HS-27A (cell line): ENCODE results near the gene NRL.
"Not testable (repeated sequence)": the region's sequence is repeated elsewhere in the genome, so short reads cannot be mapped to it uniquely, and the experiment has no call there.

Experiments
- DNase-seq: peaks from one replicate; pipeline ENCODE4 v3.0.0-alpha.2; 2012; ENCODE audit warnings: low read depth, missing footprints

Gene NRL

DNA sequence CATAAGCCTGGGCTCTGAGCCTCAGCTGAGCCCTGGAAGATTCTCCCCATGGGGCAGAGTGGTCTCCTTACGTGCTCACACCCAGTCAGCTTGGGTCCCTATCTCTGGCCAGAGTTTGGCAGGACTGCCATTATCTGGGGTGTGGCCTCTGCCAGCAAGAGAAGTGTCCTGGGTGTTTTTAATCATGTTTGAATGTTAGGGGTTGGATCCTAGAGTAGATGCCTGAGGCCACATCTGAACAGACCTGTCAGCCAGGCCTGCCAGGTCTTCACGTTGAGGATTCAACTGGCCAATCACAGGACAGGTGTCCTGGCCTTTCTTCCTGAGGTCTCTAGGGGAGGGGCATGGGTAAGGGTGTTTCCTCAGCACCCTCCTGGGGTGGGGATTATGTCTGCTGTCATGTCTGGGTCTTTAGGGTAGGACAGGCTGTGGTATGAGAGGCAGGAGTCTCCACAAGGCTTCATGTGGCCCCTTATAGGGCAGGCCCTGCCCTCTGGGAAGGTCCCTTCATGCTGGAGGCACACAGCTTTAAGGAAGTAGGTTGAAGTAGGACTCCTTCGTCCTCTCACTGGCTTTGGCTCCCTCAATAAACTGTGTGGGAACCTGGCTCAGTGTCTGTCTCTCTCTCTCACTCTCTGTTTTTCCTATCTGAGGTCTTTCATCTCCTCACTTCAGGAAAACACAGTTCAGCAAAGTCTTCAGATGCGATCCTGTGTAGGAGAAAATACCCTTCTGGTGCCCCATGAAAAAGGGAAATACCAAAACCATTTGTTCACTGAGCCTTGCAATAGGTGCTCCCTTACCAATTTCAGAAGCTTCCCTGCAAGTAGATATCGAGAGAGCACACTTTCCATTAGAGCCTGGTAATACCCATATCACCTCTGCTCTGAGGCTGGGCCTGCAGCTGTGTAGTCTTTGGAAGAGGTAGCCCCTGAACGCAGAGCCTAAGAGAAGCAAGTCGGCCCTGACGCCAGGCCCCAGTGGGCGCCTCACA lies 9.0 kb upstream of the NRL start:
- no peak for DNase-seq

DNA sequence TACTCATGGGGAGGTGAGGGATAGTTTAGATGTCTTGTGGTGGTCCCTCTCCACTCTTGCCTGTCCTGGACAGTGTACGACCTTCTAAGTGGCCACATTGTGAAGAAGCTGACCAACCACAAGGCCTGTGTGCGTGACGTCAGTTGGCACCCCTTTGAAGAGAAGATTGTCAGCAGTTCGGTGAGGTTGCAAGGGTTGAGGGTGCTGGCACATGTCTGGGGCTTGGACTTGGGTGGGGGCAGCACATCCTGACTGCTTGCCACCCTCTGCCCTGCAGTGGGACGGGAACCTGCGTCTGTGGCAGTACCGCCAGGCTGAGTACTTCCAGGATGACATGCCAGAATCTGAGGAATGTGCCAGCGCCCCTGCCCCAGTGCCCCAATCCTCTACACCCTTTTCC lies 8.1 kb upstream of the NRL start:
- DNase-seq: no peak

- DNase-seq: no peak
These were observed 7.7 kb upstream of the NRL start for GRCh38 chr14:24122416-24122815.

GRCh38 chr14:24121210-24121609 lies 6.5 kb upstream of the NRL start:
- no peak for DNase-seq

- DNase-seq: no peak
These were observed 4.9 kb upstream of the NRL start for GRCh38 chr14:24119691-24120090.

DNA sequence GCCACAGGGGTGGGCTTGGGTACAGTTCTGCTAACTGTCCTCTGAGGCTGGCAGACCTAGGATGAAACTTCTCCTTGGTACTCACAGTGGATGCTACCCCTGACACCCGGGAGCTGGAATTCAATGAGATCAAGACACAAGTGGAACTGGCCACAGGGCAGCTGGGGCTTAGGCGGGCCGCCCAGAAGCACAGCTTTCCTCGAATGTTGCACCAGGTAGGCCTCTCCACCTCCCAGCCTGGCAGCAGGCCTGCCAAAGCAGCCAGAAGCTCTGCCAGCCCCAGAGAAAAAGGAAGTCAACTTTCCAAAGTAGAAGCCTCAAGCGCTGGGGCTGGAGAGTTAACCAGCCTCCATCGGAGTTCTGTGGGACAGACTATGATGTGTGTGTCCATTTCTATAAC lies 2.4 kb upstream of the NRL start:
- DNase-seq: no peak

DNA sequence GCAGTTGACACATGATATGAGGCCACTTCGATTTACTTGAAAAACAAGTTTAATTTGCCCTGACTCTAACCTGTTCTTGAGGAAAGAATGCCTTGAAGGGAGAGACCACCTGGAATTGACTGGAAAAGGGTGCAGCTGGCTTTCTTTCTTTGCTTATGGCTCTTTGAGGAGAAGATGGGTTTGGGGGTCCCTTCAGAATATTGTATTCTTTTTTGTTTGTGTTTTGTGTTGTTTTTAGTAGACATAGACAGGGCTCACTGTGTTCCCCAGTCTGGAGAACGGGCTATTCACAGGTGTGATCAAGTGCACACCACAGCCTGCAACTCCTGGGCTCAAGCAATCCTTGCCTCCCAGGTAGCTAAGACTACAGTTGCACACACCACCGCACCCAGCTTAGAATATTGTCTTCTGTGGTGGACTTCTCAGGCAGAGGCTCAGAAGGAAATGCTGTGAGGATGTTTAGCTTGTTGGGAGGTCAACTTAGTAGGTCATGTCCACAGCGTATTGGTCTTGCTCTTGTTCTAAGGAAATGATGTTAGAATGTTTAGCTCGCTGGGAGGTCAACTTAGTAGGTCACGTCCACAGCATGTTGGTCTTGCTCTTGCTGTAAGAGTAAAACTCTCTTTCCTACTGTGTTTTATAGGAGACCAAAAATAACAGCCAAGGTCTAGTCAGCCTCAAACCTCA lies 1.5 kb upstream of the NRL start:
- DNase-seq: no peak

DNA sequence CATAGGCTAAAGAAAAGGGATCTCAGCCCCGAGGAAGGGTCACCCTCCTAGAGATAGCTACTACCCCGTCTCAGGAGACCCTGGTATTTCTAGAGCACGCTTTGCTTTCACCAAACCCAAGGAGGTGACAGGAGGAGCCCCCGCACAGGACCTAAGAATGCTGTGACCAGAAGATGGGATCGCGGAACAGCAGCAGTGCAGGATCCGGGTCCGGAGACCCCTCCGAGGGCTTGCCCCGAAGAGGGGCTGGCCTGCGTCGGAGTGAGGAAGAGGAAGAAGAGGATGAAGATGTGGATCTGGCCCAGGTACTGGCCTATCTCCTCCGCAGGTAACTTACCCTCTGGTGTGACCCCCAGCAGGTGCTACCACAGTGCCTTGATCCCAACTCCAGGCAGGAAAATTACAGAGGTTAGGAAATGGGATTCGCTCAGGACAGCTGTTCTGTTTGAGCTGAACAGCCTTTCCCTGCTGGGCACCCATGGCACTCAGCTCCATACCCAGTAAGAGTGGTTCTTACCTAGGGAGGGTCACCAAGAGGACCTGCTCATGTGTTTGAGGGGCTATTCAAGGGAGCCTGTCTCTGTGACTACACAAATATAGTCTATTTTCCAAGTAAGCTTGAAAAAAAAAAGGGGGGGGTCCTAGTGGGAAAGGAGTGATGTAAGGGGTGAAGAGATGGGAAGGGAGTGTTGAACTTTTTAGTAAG lies 826 bp upstream of the NRL start:
- DNase-seq: no peak

DNA sequence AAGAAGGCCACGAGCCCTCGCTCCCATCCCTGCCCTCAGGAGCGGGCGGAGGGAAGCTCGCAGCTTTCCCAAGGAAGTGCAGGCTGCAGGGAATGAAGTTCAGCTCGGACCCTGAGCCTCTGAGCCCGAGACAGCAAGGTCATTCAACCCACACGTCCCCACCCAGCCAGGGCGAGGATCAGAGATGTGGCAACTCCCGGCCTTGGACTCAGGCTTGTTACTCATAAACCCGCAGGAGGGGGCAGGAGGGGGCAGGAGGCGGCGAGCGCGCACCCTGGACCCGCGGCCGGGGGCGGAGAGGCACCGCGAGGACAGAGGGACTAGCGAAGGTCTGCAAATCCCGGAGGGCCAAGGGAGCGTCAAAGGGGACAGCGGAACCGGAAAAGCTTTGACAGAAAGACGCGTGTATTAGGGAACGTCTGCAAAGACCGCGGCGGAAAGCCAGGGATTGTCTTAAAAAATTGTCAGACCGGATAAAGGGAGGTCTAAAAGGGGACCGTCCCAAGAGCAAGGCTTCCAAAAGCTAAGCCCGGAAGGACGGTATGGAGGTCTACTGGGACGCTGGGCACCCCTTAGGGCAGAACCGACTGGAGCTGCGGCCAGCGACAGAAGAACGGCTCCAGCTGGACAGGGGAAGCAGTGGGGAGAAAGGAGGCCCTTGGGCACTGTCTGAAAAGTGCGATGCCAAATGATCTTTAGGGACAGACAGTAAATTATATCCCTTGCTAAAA lies 783 bp downstream of the NRL start:
- DNase-seq: peak; percentile 92

GRCh38 chr14:24113379-24113800 lies 1.4 kb downstream of the NRL start:
- DNase-seq: no peak

GRCh38 chr14:24110523-24110922 lies 4.2 kb downstream of the NRL start:
- DNase-seq: no peak

GRCh38 chr14:24110060-24110459 lies 4.7 kb downstream of the NRL start:
- no peak for DNase-seq

- DNase-seq: no peak
These were observed 6.3 kb downstream of the NRL start for GRCh38 chr14:24108336-24108874.

DNA sequence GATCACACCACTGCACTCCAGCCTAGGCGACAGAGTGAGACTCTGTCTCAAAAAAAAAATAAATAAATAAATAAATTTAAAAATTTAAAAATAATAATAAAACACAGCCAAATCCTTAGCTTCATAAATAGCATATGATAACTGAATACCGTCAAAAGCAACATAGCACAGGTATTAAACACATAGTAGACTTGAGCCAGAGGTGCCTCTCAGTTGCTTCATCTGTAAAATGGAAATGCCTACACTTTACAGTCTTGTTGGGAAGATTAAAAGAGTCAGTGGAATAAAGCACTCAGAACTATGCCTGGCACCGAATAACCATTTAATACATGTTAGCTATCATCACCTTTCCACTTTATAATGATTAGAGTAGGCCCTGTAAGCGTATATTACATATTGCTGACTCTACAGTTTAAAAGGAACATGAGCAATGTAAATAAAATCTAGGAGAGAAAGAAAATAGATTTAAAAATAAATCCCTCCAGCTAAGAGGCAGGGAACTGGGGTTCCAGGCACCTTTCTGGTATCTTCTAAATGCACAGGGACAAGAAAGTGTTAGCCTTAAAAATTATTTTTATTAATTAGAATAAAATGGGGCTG lies 8.0 kb downstream of the NRL start:
- no peak for DNase-seq

GRCh38 chr14:24105609-24106239 lies 9.0 kb downstream of the NRL start:
- DNase-seq: not testable (repeated sequence)

GRCh38 chr14:24103451-24103850 lies 11.3 kb downstream of the NRL start:
- DNase-seq: no peak

DNA sequence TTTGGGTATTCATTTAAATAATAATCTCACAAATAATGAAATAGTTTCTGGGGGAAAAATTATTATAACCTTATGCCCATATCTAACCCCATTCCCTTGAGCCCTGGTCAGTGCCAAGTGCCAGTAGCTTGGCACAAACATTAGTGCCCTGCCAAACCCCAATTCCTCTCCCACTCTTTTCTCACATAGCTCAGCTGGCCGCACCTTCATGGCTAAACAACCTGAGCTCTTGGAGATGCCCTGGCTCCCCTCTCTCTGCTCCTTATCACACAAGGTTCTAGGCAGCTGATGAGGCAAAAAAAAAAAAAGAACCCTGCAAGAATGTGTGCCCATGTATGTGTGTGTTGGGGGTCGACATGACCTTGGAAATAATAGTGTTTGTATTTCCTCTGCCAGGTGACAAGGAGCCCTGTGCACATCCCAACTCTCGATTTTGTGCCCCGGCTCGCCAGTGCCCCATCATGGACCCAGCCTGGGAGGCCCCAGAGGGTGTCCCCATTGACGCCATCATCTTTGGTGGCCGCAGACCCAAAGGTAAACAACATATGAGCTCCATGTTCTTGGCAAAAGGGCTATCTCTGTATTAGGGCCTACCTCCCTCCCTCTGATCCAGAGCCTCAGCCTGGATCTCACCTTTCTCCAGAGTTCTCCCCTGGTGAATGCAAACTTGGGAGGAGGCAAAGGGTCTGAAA lies 12.2 kb downstream of the NRL start:
- no peak for DNase-seq

- no peak for DNase-seq
These were observed 13.7 kb downstream of the NRL start for GRCh38 chr14:24100982-24101494.

- no peak for DNase-seq
These were observed 14.4 kb downstream of the NRL start for GRCh38 chr14:24100197-24100981.
